Tibial nerve (tissue), 4 donors: ENCODE results near the gene FAM111A.

Source experiments
- CTCF ChIP-seq, 5 experiments: fragments of 200-600 bp in 3 of 5; fragments of 450-650 bp in 2 of 5; sonication (generic) in 3 of 5; IDR thresholded peaks; one replicate each; pipeline ENCODE4 v1.5.1; 2016 to 2019; ENCODE audit warnings: antibody characterized with exemption in 5 of 5, mild to moderate bottlenecking in 3 of 5, moderate library complexity in 2 of 5
- EP300 ChIP-seq, 2 donors: sonication (generic); formaldehyde crosslinking; IDR thresholded peaks; one replicate each; pipeline ENCODE4 v1.6.1; 2017; ENCODE audit warnings: antibody characterized with exemption in 2 of 2, mild to moderate bottlenecking in 1 of 2
- POLR2A ChIP-seq, 2 donors: fragments of 450-650 bp; IDR thresholded peaks; one replicate each; pipeline ENCODE4 v1.6.1; 2017; ENCODE audit warnings: antibody characterized with exemption in 2 of 2, mild to moderate bottlenecking in 2 of 2, moderate library complexity in 2 of 2

GRCh38 chr11:59196777-59197176, 54.1 kb downstream of the FAM111A start:
- TF ChIP-seq CTCF (IDR thresholded peaks at IDR 0.05) (no peak), EP300 (IDR thresholded peaks at IDR 0.05) (no peak), POLR2A (IDR thresholded peaks at IDR 0.05) (no peak)
